HG03066 (cell line): Measurements from ENCODE around the gene CTNNA3.

Source experiments
- ATAC-seq: cut with Tn5 transposase; IDR thresholded peaks from one replicate; pipeline ENCODE4 v1.9.1; 2021; ENCODE audit warnings: low read depth; ENCODE audit not compliant: unreplicated experiment

The CTNNA3 gene

DNA sequence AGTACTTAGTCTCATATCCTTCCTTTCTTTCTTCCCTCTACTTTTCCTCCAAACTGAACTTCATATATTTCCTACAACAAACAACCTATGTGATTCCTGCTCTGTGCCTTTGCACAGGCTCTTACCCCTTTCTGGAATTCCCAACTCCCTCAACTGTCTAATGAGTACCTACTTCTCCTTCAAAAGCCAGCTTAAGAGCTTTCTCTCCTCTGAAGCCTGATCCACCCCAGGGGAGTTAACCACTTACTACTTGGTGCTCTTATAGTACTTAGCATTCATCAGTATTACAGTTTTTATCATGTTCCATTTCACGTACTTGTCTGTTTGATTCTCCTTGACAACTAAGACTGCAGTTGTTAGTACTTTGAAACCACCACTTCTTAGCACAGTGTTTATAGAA is 524.0 kb downstream of the CTNNA3 start:
- ATAC-seq, result no peak

DNA sequence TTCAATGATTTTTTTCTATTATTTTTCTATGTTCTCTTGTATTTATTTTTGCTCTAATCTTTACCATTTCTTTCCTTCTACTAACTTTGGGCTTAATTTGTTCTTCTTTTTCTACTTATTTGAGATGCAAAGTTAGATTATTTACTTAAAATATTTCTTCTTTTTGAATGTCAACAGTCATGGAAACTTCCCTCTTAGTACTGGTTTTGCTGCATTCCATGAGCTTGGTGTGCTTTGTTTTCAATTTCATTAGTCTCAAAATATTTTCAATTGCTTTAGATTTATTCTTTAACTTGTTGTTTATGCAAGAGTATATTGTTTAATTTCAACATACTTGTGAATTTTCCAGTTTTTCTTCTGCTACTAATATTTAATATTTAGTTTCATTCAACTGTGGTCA is 539.8 kb downstream of the CTNNA3 start:
- no peak for ATAC-seq

DNA sequence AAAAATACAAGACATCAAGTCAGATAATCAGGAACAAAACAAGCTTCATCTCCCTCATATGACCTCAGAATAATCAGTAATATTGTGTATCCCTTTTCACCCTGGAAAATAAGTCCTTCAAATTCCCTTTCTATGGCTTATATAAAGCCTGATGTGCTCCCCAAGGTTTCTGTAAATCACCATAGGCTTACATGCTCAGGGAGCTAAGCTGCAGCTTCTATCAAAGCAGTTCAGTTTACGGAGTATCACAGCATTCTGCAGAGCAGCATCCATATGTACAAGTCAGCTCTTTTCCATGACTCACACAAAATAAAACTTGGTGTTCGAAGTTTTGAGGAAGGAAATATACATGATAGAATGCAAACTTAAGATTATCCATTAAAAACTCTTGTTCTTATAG is 544.5 kb downstream of the CTNNA3 start:
- ATAC-seq, result no peak

DNA sequence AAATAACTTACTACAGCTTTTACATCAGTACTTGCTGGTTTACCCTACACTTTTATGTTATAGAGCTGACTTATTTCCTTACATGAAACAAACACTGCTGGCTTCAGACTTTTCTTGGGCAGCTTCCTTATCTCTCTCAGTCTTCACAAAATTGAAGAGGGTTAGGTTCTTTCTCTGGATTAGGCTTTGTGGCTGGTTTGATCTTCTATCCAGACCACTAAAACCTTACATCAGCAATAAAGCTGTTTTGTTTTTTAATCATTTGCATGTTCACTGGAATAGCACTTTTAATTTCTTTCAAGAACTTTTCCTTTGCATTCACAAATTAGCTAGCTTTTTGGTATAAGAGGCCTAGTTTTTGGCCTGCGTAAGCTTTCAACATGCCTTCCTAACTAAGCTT is 551.5 kb downstream of the CTNNA3 start:
- ATAC-seq, result no peak

DNA sequence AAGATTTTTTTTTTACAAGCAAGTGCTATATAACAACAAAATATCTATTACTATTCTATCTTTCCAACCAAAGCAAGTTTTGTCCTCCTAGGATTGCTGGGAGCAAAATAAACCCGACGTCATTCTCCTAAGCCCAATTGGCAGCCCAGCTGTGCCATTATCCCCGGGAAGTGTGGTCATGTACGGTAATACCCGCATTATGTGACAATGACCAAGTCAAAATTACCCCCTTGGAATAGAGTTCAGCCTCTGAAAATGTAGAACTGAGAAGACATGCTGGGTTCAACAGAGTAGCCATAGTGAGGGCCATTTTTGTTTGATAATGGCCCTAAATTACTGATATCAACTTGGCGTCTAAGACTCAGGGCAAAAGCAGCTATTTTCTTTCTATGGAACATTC is 554.7 kb downstream of the CTNNA3 start:
- no peak for ATAC-seq

DNA sequence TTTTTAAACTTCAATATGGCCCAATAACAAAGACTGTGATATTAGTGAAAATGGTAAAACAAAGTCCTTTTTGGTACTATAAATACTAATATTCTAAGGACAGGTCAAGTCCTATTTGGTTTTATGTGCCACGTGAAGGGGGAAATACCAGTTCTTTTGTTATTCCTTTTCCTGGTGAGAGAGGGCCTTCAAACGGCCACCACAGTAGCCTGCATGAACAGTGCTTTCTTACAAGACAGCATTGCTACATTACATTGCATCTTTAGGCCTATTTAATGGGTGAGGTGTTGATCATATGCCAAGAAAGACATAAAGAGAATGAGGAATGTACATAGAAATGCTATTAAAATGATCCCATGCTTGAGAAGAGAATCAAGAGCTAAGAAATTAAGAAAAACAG is 555.4 kb downstream of the CTNNA3 start:
- ATAC-seq, result no peak

DNA sequence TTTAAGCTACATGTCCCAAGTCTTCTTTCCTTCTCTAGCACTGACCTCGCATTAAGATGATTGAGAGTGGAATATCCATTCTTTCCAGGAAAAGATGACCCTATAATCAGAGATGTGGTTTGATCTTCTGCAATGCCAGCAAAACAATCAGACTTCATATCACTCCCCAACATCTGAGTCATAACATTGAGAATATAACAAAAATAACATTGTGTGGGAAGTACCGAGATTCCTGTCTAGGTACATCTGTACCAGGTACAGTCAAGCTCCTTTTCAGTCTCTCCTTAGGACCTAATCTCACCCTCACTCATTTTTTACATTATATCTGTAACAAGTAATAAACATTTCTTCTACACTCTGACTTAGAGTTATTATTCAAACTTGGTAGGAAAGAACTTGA is 568.6 kb downstream of the CTNNA3 start:
- no peak for ATAC-seq

DNA sequence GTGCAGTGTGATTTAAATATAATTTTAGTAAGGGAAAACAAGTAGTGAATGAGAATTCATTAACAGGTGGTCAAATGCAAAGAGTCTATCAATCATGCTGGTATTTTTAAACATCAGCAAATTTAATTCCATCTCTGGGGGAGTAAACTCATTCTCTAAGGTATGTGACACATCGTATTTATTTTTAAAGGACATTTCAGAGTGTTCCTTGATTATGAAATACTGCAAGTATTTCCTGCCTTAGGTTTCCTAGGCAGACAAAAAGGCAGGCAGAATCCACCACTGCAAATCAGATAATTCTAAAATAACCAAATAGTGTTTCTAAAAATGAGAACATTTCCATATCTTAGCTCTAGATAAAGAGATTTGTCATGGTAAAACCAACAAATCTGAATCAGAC is 576.3 kb downstream of the CTNNA3 start:
- no peak for ATAC-seq

DNA sequence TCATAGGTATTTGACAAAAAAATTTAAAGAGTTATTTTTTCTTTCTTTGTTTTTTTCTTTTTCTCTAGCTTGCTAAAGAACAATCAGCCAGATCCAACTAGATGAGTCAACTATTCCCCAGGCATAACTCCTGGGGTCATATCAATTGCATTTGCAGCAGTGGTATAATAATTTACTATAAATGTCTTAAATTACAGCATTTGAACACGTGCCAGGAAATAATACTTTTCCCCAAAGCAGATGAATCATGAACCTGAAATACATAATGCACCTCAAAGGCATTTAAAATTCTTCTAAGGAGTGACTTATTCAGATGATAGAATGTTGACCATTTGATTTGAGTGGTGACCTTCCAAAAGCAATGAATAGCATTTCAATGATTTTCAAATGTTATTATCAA is 580.0 kb downstream of the CTNNA3 start:
- no peak for ATAC-seq

DNA sequence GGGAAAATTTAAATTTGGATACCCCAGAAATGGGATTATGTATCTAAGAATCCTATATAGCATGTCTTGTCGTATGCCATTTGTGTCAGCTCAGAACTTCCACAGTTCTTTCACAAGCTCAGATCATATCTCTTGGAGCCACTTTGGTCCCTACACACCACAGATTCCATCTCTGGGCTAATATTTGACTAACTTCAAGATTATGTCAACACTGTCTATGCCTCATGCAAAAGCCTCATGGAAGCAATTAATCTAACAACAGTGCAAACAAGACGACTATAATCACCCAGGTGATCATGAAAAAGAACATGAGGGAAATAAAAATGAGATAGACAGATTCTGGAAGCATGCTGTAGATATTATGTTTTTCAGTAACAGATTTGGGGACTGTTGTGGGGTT is 581.0 kb downstream of the CTNNA3 start:
- no peak for ATAC-seq

DNA sequence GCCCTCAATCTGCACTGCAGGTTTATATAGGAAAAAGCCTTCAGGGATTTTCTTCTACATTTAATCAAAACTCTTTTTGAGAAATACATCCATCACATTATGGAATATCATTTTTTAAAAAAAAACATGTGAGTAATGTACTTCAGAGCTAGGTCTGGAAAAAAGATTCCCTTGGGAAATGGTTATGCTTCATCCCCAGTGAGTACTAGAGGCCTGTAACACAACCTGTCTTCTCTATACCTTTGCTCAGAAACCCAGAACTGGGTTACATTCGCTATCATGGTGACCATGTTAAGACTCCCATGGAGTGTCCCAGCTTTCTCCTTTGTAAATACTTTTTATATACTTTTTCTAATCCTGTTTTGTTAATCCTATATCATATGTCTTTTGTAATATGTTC is 583.2 kb downstream of the CTNNA3 start:
- ATAC-seq, result no peak

DNA sequence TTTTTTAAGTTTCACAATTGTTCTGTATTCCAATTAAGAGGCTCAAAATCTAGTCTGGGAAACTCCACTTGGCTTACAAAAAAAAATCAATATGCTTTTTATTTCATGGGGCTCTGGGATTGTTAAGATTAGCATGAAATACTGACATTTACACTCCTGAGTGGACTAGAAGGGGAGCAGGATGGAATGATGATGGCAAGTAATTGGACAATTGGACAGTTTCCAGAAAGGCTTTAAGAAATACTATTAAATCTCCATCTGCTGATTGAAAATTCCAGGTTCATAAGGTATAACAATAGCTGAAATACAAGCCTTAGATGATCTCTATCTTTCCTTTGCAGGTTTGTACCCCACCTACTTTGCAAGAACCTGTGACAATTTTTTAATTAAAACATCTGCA is 585.7 kb downstream of the CTNNA3 start:
- ATAC-seq, result no peak

DNA sequence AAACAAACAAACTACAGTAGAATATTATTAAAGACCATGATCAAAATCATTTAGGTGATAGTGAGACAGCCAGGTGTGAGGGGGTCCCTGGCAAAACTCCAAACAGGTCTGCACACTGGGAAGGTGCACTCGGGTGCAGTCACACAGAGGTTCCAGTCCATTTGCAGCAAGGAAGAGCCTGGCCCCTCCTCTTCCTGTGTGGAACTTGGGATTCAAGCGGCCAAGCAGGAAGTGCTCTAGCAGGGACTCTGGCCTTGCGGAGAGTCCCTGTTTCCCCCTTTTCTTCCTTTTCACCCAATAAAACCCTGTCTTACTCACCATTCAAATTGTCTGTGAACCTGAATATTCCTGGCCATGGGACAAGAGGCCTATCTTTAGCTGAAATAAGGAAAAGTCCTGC is 588.3 kb downstream of the CTNNA3 start:
- ATAC-seq, result no peak

DNA sequence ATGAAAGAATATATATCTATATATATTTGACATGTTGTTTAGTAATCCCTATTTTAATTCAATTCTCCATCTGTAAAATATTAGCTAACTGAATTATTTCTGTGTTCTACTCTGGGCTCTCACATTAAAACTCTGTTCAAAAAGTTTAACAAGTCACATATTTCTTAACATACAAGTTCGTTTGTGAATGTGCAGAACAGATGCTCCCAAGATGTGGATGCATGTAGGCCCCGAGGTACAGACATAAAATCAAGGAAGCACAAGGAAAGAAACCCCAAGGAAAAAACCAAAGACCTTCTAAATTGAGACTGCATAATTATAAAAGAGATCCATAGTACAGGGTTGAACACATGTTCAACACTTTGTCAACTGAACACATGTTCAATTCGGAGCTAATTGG is 595.0 kb downstream of the CTNNA3 start:
- ATAC-seq, result no peak

DNA sequence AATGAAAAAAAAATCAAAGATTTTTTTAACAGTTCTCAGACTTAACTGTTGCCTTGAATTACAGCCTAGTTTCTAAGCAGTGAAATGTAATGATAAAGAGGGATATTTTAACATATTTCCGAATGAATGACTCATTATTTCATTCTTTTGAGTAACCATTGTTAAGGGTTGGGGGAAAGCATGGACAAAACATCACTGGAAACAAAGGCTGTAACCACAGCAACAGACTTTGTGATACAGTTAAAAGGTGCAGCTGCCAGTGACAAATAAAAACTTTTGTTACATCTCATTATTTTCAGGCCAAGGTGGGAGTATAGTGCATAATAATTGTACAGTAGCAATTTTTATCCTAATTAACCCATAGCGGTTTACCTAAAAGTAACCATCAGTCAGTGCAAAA is 597.5 kb downstream of the CTNNA3 start:
- ATAC-seq, result no peak

DNA sequence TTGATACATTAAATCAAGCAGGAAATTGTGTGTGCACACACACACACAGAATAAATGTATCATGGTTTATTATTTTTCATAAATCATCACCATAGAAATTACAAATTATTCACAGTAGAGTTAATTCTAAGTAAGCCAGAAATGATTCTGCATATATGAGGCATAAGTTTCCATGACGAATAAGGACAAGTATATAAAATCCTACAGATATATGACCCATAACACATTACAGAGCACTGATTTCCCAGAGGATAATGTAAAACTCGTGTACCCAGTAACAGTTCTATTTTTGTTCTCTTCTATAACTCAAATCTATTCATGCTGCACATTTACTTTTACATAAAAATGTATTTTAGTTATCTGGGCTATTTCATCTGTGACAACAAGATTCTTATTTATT is 600.5 kb downstream of the CTNNA3 start:
- ATAC-seq, result no peak

DNA sequence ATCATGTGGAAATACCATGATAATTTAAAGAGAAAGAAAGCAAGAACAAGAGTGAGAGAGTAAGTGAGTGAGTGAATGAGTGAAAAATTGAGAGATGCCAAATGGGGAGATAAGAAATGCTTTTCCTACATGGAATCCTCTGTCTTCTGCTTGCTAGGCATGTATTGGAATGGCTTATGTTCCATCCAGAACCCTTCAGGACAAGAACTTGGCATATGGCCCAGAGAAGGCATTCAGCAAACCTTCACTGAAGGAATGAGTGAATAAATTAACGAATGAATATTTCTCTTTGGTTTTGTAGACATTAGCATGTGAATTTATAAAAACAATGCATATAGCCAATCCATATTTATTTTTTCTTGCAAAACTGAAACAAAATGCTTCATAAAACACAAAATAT is 608.0 kb downstream of the CTNNA3 start:
- ATAC-seq, result no peak

DNA sequence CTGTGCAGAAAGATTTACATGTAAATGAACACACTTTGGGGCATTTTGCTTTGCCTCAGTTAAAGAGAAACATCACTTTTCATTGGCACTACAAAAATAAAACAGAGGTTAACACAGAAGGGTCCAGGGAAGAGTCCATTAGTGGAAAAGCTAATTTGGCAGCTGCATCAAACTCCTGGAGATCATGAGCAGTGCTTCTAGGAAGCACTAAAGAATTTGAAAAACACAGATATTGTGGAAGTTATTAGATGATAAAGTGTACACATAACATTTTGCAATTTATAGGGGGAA is 608.9 kb downstream of the CTNNA3 start:
- ATAC-seq, result no peak

DNA sequence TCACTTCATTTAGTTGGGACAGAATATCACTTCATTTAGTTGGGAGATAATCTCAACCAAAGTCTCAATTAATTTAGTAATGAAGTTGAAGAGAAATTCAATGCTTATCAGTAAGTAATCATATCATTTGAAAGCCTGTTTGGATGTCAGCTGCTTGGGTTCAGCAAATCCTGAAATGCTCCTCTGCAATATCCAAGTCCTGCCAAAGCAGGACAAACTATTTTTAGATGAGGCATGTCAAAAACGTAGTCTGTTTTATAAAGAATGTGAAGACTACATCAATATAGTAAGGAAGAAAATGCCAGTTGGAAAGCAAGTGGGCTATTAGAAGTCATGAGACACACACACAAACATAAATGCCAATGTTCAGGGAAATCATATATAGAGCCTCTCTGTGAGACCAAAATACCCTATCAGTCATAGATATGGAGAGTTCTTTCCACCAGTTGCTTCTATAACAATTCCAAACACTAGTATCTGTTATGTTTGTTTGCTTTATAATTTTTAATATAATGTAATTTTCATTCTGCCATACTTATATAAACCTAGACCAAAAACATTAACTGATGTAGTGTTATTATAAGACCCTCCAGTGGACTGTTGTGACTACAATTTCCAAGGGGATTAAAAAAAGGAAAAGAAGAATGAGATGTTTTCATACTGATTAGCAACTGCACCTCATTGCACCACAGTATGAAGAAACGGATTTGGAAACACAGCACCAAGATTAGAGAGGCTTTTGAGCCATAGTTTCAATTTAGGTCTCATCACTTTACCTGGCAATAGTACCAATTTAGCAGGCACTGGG is 609.5 kb downstream of the CTNNA3 start:
- no peak for ATAC-seq

DNA sequence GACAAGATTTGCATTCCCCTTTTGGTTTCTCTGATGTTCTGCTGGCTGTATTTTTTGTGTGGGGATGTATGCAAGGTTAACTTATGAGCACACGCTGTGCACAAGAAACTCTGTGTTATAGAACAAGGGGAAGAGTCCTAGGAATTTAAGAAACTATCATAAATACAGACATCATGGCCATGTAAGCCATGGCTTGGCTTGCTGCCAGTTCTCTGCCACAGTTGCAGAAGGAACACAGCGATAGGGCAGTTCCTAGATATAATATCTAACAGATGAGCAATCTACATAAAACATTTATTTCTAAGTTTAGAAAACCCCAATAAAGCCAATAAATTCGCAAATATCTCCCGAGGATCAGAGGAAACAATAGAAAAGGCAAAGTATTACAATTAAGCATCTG is 616.9 kb downstream of the CTNNA3 start:
- ATAC-seq, result no peak

DNA sequence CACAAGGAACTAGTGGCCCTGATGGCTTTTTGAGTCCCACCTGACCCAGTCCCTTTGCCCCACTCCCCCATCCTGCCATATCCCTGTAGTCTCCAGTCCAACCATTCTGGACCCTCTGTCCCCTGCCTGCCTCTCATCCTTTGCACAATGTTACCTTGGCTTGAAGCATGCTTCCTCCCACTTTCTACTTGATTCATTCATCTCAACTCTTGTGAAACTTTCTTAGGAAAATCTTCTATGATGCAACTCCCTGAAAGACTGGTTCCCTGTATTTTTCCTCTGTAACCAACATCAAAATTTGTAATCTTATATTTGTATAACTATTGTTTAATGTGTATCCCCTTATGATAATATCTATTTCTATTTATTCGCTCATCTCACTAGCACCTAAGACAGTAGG is 618.6 kb downstream of the CTNNA3 start:
- no peak for ATAC-seq

DNA sequence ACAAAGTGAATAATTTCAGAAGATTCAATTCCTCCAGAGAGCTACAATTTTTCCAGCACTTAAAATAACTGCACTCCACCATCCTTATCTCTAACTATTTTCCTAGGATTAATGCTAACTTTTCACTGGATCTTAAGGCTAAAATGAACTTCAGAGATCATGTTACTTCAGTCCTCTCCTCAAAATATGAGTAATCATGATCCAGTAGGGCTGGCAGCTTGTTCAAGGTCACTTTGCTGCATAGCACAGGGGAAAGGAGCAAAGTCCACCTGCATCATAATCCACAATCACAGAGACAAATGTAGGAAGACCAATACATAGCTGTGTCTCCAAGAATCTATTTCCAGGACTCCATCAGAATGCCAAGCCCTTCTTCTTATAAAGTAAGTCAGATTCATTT is 619.9 kb downstream of the CTNNA3 start:
- ATAC-seq, result no peak

DNA sequence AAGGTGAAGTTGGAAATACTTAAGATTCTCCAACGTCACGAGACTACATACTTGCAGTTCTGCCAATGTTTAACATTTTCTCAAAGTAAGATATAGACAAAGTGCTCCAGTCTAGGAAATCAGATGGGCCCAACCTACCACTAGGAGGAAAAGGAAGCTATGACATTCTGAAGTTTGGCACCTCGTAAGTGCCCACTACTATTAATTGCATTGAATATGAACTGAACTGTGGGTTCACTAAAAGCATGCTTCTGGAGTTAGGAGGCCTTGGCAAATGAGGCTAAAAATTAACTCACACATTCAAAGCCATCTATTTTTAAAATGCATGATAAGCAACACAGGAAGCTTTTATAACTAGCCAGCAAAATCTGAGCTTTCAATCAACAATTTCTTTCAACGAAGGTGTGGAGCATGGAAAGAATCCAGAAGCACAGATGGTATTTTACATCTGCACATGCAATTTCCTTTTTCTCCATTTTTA is 620.5 kb downstream of the CTNNA3 start:
- no peak for ATAC-seq
